ENCODE data around the gene GIT2. TPM values are rescaled to one million over a fixed set of nuclear protein-coding genes. Genes with fewer than 3 reads are reported as not detected.

GIT2 gene
- total RNA-seq, 1 experiment from 2014 or later: 56.0 TPM

DNA sequence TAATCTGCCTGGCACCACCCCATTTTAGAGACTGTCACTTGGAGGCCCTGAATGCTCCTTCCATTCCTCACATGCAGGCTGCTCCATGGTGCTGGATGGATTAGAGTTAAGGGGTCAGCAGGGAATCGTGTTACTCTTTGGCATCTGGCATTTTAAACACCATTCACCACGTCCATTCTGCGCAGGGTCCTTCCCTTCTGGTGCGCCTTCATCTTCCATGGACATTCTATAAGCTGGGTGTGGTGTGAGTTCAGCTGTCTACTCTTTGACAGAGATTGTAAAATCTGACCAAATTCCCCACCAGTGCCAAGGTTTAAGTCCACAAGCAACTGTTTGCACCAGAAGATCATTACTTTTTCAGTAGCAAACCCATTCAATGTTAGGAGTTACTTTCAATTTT, 47.8 kb downstream of the GIT2 start:
- Mint-ChIP-seq H3K9me3 (ENCODE audit: low read depth, unreplicated experiment) (no peaks in the 10 kb centered on the region), H3K4me1 (ENCODE audit: low read depth, unreplicated experiment) (peaks cover 31% of the 10 kb centered on the region), H3K36me3 (ENCODE audit: insufficient read depth, unreplicated experiment) (peaks cover 23% of the 10 kb centered on the region), H3K4me3 (ENCODE audit: low read depth, unreplicated experiment) (no peak overlapping the region), H3K27ac (ENCODE audit: unreplicated experiment) (no peak overlapping the region), H3K27me3 (ENCODE audit: unreplicated experiment) (no peaks in the 10 kb centered on the region)
- no peak for TF ChIP-seq CTCF (IDR thresholded peaks at IDR 0.05; ENCODE audit: unreplicated experiment)
- no peak for DNase-seq
- intact Hi-C loops (cut with micrococcal nuclease; ENCODE audit: unreplicated experiment): no loop called here
- CTCF ChIA-PET: no interaction called here
- BruUV-seq (replicated peaks): no TSS peak

GRCh38 chr12:109947521-109947920, 48.6 kb downstream of the GIT2 start:
- CTCF ChIA-PET: no interaction called here
- H3K9me3 Mint-ChIP-seq (ENCODE audit: low read depth, unreplicated experiment): no peaks in the 10 kb centered on the region
- intact Hi-C loops (cut with micrococcal nuclease; ENCODE audit: unreplicated experiment): no loop called here
- no peaks in the 10 kb centered on the region for H3K27me3 Mint-ChIP-seq (ENCODE audit: unreplicated experiment)
- H3K4me3 Mint-ChIP-seq (ENCODE audit: low read depth, unreplicated experiment): no peak overlapping the region
- BruUV-seq (replicated peaks): no TSS peak
- peaks cover 15% of the 10 kb centered on the region for H3K36me3 Mint-ChIP-seq (ENCODE audit: insufficient read depth, unreplicated experiment)
- H3K4me1 Mint-ChIP-seq (ENCODE audit: low read depth, unreplicated experiment): peaks cover 25% of the 10 kb centered on the region
- DNase-seq: no peak
- TF ChIP-seq CTCF (IDR thresholded peaks at IDR 0.05; ENCODE audit: unreplicated experiment): no peak
- H3K27ac Mint-ChIP-seq (ENCODE audit: unreplicated experiment): no peak overlapping the region

- Mint-ChIP-seq H3K9me3 (ENCODE audit: low read depth, unreplicated experiment) (no peaks in the 10 kb centered on the region), H3K27me3 (ENCODE audit: unreplicated experiment) (no peaks in the 10 kb centered on the region), H3K4me1 (ENCODE audit: low read depth, unreplicated experiment) (peaks cover 19% of the 10 kb centered on the region), H3K36me3 (ENCODE audit: insufficient read depth, unreplicated experiment) (peaks cover 10% of the 10 kb centered on the region), H3K27ac (ENCODE audit: unreplicated experiment) (no peak overlapping the region), H3K4me3 (ENCODE audit: low read depth, unreplicated experiment) (no peak overlapping the region)
- CTCF ChIA-PET: no interaction called here
- BruUV-seq (replicated peaks): no TSS peak
- intact Hi-C loops (cut with micrococcal nuclease; ENCODE audit: unreplicated experiment): no loop called here
- no peak for DNase-seq
- TF ChIP-seq CTCF (IDR thresholded peaks at IDR 0.05; ENCODE audit: unreplicated experiment): no peak
Observed at GRCh38 chr12:109946913-109947312, 49.3 kb downstream of the GIT2 start.

DNA sequence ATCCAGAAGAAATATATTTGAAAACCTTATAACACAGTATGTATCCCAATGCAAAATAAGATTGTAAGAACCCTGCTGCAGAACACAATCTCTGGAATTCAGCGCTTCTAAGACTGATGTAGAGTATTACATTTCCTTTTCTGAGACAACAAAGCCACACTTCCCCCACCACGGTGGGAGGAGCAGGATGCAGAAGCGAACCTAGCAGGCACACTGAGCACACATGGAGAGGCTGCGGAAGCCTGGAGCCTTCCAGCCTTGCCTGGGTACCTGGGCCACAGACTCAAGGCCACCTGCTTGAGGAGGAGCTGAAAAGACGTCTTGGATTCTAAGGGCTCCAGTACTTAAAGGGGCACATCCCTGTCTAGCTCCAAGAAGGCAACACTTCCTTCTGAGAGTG, 49.7 kb downstream of the GIT2 start:
- Mint-ChIP-seq H3K4me1 (ENCODE audit: low read depth, unreplicated experiment) (peaks cover 15% of the 10 kb centered on the region), H3K9me3 (ENCODE audit: low read depth, unreplicated experiment) (no peaks in the 10 kb centered on the region), H3K36me3 (ENCODE audit: insufficient read depth, unreplicated experiment) (peaks cover 10% of the 10 kb centered on the region), H3K27ac (ENCODE audit: unreplicated experiment) (no peak overlapping the region), H3K4me3 (ENCODE audit: low read depth, unreplicated experiment) (no peak overlapping the region), H3K27me3 (ENCODE audit: unreplicated experiment) (no peaks in the 10 kb centered on the region)
- no peak for DNase-seq
- CTCF ChIA-PET: interaction anchor here (0.5 kb wide), 1 partner anchor 8 kb away, joined by 4 read pairs; no protein-coding TSS in a partner anchor
- TF ChIP-seq CTCF (IDR thresholded peaks at IDR 0.05; ENCODE audit: unreplicated experiment): no peak
- intact Hi-C loops (cut with micrococcal nuclease; ENCODE audit: unreplicated experiment): no loop called here
- no TSS peak for BruUV-seq (replicated peaks)

All from Calu3 (cell line).